GM19372 (cell line): ENCODE data around the gene FBXL14.

ENCODE experiments used
- ATAC-seq: cut with Tn5 transposase; IDR thresholded peaks from one replicate; pipeline ENCODE4 v1.9.1; 2021; ENCODE audit warnings: mild to moderate bottlenecking, low read depth, moderate library complexity; ENCODE audit not compliant: unreplicated experiment

Gene FBXL14

DNA sequence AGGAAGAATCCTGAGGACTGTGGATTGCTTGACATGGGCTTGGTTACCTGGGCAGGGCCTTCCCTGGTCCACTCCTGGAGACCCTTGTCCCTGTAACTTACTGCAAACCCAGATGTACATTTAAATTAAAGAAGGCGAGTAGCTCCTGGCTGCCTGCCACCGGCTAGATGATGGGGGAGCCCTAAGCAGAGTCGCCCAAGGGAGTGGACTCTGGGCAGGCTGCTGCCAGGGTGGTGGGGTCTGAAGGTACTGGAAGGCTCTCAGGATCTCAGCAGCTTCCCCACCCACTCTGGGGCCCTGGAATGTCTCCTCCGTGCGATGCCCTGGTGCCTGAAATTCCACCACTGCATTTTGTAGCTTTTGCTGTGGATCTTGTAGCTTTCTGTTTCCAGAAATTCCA, 74.7 kb downstream of the FBXL14 start:
- no peak for ATAC-seq

DNA sequence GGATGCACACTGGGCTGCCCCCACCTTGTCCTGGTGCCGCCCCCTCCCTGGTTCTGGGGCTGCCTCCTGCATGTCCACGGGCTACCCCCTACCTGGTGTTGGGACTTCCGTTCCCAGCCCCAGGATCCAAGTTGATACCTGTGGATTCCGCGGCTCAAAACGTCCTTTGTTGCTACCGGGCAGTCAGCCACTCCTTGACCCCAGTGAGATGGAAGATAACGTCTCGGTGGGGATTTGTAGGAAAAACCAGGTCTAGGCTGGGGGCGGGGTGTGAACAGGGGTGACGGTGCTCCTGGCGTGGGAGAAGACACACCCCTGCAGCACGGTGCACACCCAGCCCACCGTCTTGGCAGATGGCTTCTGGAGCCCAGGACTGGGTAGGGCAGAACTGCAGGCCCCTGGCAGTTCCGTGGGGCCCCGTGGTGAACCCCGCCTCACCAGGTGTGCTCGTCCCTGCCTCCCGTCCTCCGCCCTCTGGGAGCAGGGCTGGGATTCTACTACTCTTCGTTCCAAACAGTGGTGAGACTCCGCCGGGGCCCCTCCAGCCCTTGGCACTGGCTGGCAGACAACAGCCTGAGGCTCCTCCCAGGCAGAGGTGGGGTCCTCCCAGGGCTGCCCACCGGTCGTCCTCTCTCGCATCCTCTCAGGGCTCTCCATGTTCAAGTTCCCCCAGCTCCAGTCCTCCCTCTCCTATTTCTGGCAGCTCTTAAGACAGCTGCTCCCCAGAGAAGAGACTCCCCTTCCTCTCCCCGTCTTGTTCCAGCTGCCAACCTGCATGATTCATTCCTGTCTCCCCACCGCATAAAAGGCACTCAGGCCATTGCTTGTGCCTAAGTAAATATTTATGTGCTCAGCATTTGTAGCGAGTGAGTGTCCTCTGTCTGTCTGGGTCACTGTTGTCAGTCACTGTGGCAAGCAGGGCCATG, 75.5 kb downstream of the FBXL14 start:
- ATAC-seq = no peak

DNA sequence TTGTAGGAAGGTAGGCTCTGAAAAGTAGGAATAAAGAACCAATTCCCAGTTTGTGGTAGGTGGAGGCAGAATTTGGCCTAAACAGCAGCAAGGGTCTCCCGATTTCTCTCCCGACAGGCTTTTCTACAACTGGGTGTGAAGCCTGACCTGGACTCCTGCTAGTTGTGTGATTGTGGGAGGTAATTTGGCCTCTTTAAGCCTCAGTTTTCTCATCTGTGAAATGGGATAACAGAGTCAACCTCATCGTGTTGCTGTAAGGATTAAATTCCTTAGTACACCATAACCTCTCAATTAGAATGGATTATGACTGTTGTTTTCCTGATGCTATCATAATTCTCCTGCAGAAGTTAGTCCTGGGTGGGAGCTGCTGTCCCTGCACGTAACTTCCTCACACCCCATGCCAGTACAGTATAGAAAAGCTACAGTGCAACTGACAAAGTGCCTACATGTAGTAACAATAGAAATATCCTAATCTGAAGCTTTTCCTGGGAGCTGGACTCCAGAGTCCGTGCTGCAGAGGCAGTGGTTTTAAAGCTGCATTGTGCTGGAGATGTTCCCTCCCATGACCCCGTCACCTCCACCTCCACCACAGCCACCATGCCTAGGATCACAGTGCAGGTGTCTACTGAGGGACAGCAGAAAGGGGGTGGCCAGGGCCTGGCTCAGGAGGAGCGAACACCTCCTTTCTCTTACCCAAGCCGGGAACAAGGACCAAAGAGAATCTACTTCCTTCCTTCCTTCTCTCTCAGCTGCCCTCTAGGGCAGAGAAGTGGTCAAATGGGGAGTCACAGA, 76.5 kb downstream of the FBXL14 start:
- no peak for ATAC-seq

DNA sequence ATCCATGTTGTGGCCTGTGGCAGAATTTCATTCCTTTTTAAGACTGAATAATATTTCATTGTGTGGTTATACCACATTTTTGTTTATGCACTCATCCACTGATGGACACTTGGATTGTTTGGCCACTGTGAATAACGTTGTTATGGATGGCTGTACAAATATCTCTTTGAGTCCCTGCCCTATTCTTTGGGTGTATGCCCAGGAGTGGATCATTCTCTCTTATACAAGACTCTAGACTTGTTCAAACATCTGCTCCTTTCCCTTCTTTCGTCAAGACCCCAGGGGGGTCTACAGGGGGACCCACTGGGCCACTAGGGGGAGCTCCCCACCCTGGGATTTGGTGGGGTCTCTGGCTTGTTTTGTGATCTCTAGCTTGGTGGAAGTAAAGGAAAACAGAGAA, 77.4 kb downstream of the FBXL14 start:
- no peak for ATAC-seq
